Heart right ventricle (tissue), 16 donors: Measurements from ENCODE around the gene ZNF831. TPM values are rescaled to one million over a fixed set of nuclear protein-coding genes. Genes with fewer than 3 reads are reported as not detected.

Experiments used
- ATAC-seq, 8 donors: fragments of 200-7000 bp; cut with Tn5 transposase; one replicate each; pipeline ENCODE4 v1.9.1; 2020; ENCODE audit warnings: mild to moderate bottlenecking in 8 of 8, moderate library complexity in 8 of 8, moderate number of reproducible peaks in 1 of 8
- DNase-seq, 2 donors: peaks; one replicate each; pipeline ENCODE4 v3.0.0-alpha.2; 2020
- H3K27ac ChIP-seq, 10 donors: fragments of 200-600 bp; sonication (generic) in 2 of 10; one replicate each; pipeline versions ENCODE4 v1.5.0 to v1.8.0; 2020 to 2022; ENCODE audit warnings: mild to moderate bottlenecking in 3 of 10
- H3K27me3 ChIP-seq, 7 donors: fragments of 200-600 bp; one replicate each; pipeline ENCODE4 v1.8.0; 2021 to 2022; ENCODE audit warnings: mild to moderate bottlenecking in 2 of 7
- H3K36me3 ChIP-seq, 9 donors: fragments of 200-600 bp; sonication (generic) in 1 of 9; one replicate each; pipeline versions ENCODE4 v1.5.0 to v1.8.0; 2020 to 2022; ENCODE audit warnings: mild to moderate bottlenecking in 2 of 9
- H3K4me1 ChIP-seq, 9 donors: fragments of 200-600 bp; sonication (generic) in 1 of 9; one replicate each; pipeline versions ENCODE4 v1.5.0 to v1.8.0; 2020 to 2022; ENCODE audit warnings: mild to moderate bottlenecking in 4 of 9
- H3K4me3 ChIP-seq, 10 donors: fragments of 200-600 bp; sonication (generic) in 2 of 10; one replicate each; pipeline versions ENCODE4 v1.5.0 to v1.8.0; 2020 to 2022; ENCODE audit warnings: mild to moderate bottlenecking in 7 of 10, moderate library complexity in 2 of 10
- H3K9me3 ChIP-seq, 11 donors: fragments of 200-600 bp in 10 of 11; sonication (generic) in 2 of 11; one replicate each; pipeline versions ENCODE4 v1.5.0 to v1.8.0; 2013 to 2022; ENCODE audit warnings: mild to moderate bottlenecking in 2 of 11, control low read depth in 1 of 11, moderate library complexity in 1 of 11
- CTCF ChIP-seq, 9 donors: fragments of 200-600 bp; sonication (generic) in 2 of 9; IDR thresholded peaks; one replicate each; pipeline versions ENCODE4 v1.5.0 to v1.8.0; 2021 to 2022; ENCODE audit warnings: antibody characterized with exemption in 9 of 9, mild to moderate bottlenecking in 5 of 9, moderate library complexity in 1 of 9
- WGBS, 2 donors: extraction: QIAGEN DNeasy Blood & Tissue Kit; methylation state at CpG; one replicate each; pipeline ENCODE4 v1.1.7; 2013; ENCODE audit warnings: inconsistent platforms in 1 of 2; 5-methylcytosine and 5-hydroxymethylcytosine counted together
- intact Hi-C, 10 donors: fragments of 100-400 bp; cut with DNase I; formaldehyde crosslinking; loops; one replicate each; pipeline versions ENCODE4 v1.11.1 to v1.14.2; 2022
- polyA plus RNA-seq, 2 donors: library from polyadenylated mRNA; stranded (reverse); fragments of 200-250 nt; gene quantifications; one replicate each; pipeline ENCODE4 v1.2.3, GENCODE V29; 2013
- total RNA-seq, 10 donors: library from RNA; stranded (reverse); fragmentation: NEBNext Ultra II Directional in 3 of 10; extraction: Animal tissue kit (Norgen Biotek cat#: 25700) in 3 of 10; gene quantifications; one replicate each; pipeline versions ENCODE4 v1.2.1 to v1.2.4, GENCODE V29; 2021 to 2023
- donor health status: Arrhythmogenic right ventricular cardiomyopathy.
- donor health status: ischemic (EF 13 %, LVEDD 7.1; RV severe dilation, severe dysfunction).
- donor health status: healthy with polysubstance abuse.
- donor health status: DM: no; HTN: yes; CAD: no.
- donor health status: DM: no; HTN: no; CAD: no.
- donor health status: ischemic (EF 25% LVEDD 6.9; RV normal size, moderate dysfunction).
- donor health status: ischemic (EF 25% LVEDD 5.7; RV mildly dilated, moderate dysfunction).
- donor health status: healthy.
- donor health status: DM: yes; HTN: yes; CAD: no.
- donor health status: Ischemic cardiomyopathy.
- donor health status: ischemic (EF 35%, LVEDD 5.7; RV mildly dilated, moderate dysfunction).
- donor health status: nonischemic (EF 11% LVEDD 7.7; RV severe dilation, severe dysfunction).
- donor health status: DM: yes; HTN: yes; CAD: no.
- donor health status: PGD.
- donor health status: ischemic (EF 29% LVEDD 5.4; RV normal size, mild dysfunction).
- donor health status: nonischemic (EF 23%, LVEDD 6.1; RV moderate dilation, normal function).

ZNF831 gene
- total and polyA plus RNA-seq, 12 donors: 0.01 to 0.72 (median 0.11) TPM; not detected in 1

- peaks cover 0 to 70% (median 51%) of the 10 kb centered on the region in 7 donors for H3K27me3 ChIP-seq
These were observed 91.6 kb downstream of the ZNF831 start for GRCh38 chr20:59255256-59255655.

GRCh38 chr20:59258221-59258621 lies 94.6 kb downstream of the ZNF831 start:
- 78 to 83% methylated on average over 2 of the region's 2 CpGs for WGBS, 2 donors
- Histone ChIP-seq H3K36me3 (no peaks in the 10 kb centered on the region), H3K4me3 (no peak overlapping the region), H3K9me3 (no peaks in the 10 kb centered on the region), H3K27ac (no peak overlapping the region), H3K27me3 (peaks cover 0 to 72% (median 52%) of the 10 kb centered on the region in 7 donors), H3K4me1 (peaks cover 0 to 10% (median 0%) of the 10 kb centered on the region in 9 donors)
- intact Hi-C loops: no loop called here
- DNase-seq (no peak), ATAC-seq (no peak)
- TF ChIP-seq CTCF (IDR thresholded peaks at IDR 0.05): no peak

More at GRCh38 chr20:59255256-59255655, 91.6 kb downstream of the ZNF831 start:
- no peak for ATAC-seq
- intact Hi-C loops: no loop called here
- peaks cover 0 to 10% (median 0%) of the 10 kb centered on the region in 9 donors for H3K4me1 ChIP-seq
- H3K36me3 ChIP-seq: no peaks in the 10 kb centered on the region
- no peak overlapping the region for H3K4me3 ChIP-seq
- H3K9me3 ChIP-seq: peaks cover 0 to 9% (median 0%) of the 10 kb centered on the region in 11 donors
- TF ChIP-seq CTCF (IDR thresholded peaks at IDR 0.05): no peak
- WGBS, 2 donors: 80 to 83% methylated on average over 5 of the region's 5 CpGs
- H3K27ac ChIP-seq: no peak overlapping the region
- DNase-seq: no peak

- Histone ChIP-seq H3K4me3 (no peak overlapping the region), H3K9me3 (no peaks in the 10 kb centered on the region), H3K27me3 (peaks cover 0 to 68% (median 54%) of the 10 kb centered on the region in 7 donors), H3K36me3 (no peaks in the 10 kb centered on the region), H3K4me1 (peaks cover 0 to 10% (median 0%) of the 10 kb centered on the region in 9 donors), H3K27ac (no peak overlapping the region)
- intact Hi-C loops: no loop called here
- 68 to 90% methylated on average over 2 of the region's 2 CpGs for WGBS, 2 donors
- ATAC-seq (no peak), DNase-seq (no peak)
- no peak for TF ChIP-seq CTCF (IDR thresholded peaks at IDR 0.05)
These were observed 96.3 kb downstream of the ZNF831 start for GRCh38 chr20:59259946-59260345.

- Histone ChIP-seq H3K4me3 (no peak overlapping the region), H3K27me3 (peaks cover 0 to 83% (median 48%) of the 10 kb centered on the region in 7 donors), H3K36me3 (no peaks in the 10 kb centered on the region), H3K4me1 (no peaks in the 10 kb centered on the region), H3K9me3 (no peaks in the 10 kb centered on the region), H3K27ac (no peak overlapping the region)
- no peak for ATAC-seq
- intact Hi-C loops: no loop called here
- no peak for TF ChIP-seq CTCF (IDR thresholded peaks at IDR 0.05)
- no peak for DNase-seq
These were observed 101.7 kb downstream of the ZNF831 start for GRCh38 chr20:59265298-59265697.
